Thyroid gland (tissue), 4 donors: ENCODE results near the gene RAD9B. TPM values are rescaled to one million over a fixed set of nuclear protein-coding genes. Genes with fewer than 3 reads are reported as not detected.

ENCODE experiments used
- DNase-seq, 2 donors: peaks; one replicate each; pipeline ENCODE4 v3.0.0-alpha.2; 2019
- H3K27ac ChIP-seq, 3 donors: fragments of 200-600 bp; sonication (generic); 1 replicate in 2 of 3; 2 replicates in 1 of 3; pipeline ENCODE4 v1.5.1; 2016 to 2019; ENCODE audit warnings: mild to moderate bottlenecking in 1 of 3, moderate library complexity in 1 of 3
- H3K27me3 ChIP-seq: fragments of 200-600 bp; sonication (generic); one replicate; pipeline ENCODE4 v1.5.1; 2019
- H3K36me3 ChIP-seq, 2 donors: fragments of 200-600 bp; sonication (generic); one replicate each; pipeline ENCODE4 v1.5.1; 2016 to 2019
- H3K4me1 ChIP-seq, 2 donors: fragments of 200-600 bp; sonication (generic); one replicate each; pipeline ENCODE4 v1.5.1; 2017 to 2019
- H3K4me3 ChIP-seq, 3 donors: fragments of 200-600 bp; sonication (generic); replicated peaks in 1 of 3; 1 replicate in 2 of 3; 2 replicates in 1 of 3; pipeline ENCODE4 v1.5.1; 2016; ENCODE audit warnings: mild to moderate bottlenecking in 1 of 3
- H3K9me3 ChIP-seq: fragments of 200-600 bp; sonication (generic); one replicate; pipeline ENCODE4 v1.5.1; 2017
- POLR2A ChIP-seq, 2 donors: fragments of 450-650 bp; IDR thresholded peaks; one replicate each; pipeline ENCODE4 v1.6.1; 2017; ENCODE audit warnings: antibody characterized with exemption in 2 of 2, mild to moderate bottlenecking in 2 of 2, moderate library complexity in 1 of 2
- WGBS, 2 donors: methylation state at CpG; one replicate each; pipeline ENCODE4 v1.1.5; 2017; 5-methylcytosine and 5-hydroxymethylcytosine counted together
- intact Hi-C: fragments of 100-400 bp; cut with DNase I; formaldehyde crosslinking; loops from one replicate; pipeline ENCODE4 v1.15.1; 2023
- small RNA-seq: library from RNA; depleted of rRNA; stranded (forward); fragments of <200 nt; gene quantifications from one replicate; pipeline ENCODE3, GENCODE V24; 2016
- total RNA-seq, 4 donors: library from RNA; depleted of rRNA; stranded (reverse); fragments of >200 nt; gene quantifications; one replicate each; pipeline ENCODE4 v1.2.3, GENCODE V29; 2016
- TF ChIP-seq, protein P1 (sequence below), 6 experiments: fragments of 200-600 bp in 3 of 6; fragments of 450-650 bp in 3 of 6; sonication (generic) in 3 of 6; IDR thresholded peaks; one replicate each; pipeline ENCODE4 v1.5.1; 2016 to 2019; ENCODE audit warnings: antibody characterized with exemption in 6 of 6, mild to moderate bottlenecking in 2 of 6, inconsistent platforms in 1 of 6, moderate library complexity in 1 of 6

RAD9B gene
- total RNA-seq, 4 donors from 2014 or later, result 0.40 to 0.45 TPM; not detected in 2

DNA sequence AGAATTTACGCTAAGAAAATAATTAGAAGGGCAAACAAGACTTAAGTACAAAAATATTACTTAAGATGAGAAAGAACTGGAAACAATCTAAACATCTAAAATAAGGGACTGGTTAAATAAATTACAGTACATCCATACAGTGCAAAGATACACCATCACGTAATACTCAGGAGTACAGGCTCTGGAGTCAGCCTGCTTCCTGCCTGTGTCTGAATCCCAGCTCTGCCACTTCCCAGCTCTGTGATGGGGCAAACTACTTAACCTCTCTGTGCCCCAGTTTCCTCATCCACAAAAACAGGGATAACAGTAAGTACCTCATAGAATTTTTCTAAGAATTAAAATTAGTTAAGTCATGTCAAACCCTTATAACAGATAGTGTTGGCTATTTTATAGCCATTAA lies 45.0 kb downstream of the RAD9B start:
- no peaks in the 10 kb centered on the region for H3K27me3 ChIP-seq
- no peak overlapping the region for H3K4me3 ChIP-seq
- no peaks in the 10 kb centered on the region for H3K9me3 ChIP-seq
- WGBS, 2 donors, result 93 to 98% methylated on average over 2 of the region's 2 CpGs
- no peak for DNase-seq
- no peak overlapping the region for H3K27ac ChIP-seq
- no peak for TF ChIP-seq POLR2A (IDR thresholded peaks at IDR 0.05)
- TF ChIP-seq, protein P1, sequence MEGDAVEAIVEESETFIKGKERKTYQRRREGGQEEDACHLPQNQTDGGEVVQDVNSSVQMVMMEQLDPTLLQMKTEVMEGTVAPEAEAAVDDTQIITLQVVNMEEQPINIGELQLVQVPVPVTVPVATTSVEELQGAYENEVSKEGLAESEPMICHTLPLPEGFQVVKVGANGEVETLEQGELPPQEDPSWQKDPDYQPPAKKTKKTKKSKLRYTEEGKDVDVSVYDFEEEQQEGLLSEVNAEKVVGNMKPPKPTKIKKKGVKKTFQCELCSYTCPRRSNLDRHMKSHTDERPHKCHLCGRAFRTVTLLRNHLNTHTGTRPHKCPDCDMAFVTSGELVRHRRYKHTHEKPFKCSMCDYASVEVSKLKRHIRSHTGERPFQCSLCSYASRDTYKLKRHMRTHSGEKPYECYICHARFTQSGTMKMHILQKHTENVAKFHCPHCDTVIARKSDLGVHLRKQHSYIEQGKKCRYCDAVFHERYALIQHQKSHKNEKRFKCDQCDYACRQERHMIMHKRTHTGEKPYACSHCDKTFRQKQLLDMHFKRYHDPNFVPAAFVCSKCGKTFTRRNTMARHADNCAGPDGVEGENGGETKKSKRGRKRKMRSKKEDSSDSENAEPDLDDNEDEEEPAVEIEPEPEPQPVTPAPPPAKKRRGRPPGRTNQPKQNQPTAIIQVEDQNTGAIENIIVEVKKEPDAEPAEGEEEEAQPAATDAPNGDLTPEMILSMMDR (IDR thresholded peaks at IDR 0.05), result no peak
- no peaks in the 10 kb centered on the region for H3K36me3 ChIP-seq
- intact Hi-C loops, result loop anchor here (5.0 kb wide), 1 partner anchor 50 kb away; no protein-coding TSS in a partner anchor
- H3K4me1 ChIP-seq, result peaks cover 15 to 31% of the 10 kb centered on the region in 2 donors

DNA sequence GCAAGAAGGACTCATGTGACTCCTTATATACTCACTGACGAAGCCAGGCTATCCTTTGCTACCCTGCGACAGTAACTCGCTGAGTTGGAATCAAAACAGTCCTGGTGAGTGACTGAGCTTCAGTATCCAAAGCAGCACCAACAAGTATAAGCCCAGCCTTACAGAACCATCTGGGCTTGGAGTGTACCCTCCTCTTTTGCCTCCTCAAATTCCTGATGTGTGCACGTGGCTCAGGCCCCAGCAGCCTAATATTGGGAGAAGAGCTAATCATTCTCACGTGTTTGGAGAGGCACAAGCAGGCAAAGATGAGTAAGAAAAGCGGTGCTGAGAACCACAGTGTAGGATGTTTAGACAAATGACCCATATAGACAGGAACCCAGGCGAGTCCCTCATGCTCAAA lies 46.5 kb downstream of the RAD9B start:
- peak; percentile 28 to 36 for DNase-seq
- Histone ChIP-seq H3K27me3 (no peaks in the 10 kb centered on the region), H3K36me3 (no peaks in the 10 kb centered on the region), H3K9me3 (no peaks in the 10 kb centered on the region), H3K4me1 (peaks cover 8 to 19% of the 10 kb centered on the region in 2 donors), H3K27ac (peak overlapping the region in 1 of 3 donors; percentile 8), H3K4me3 (no peak overlapping the region)
- 57 to 67% methylated on average over 7 of the region's 7 CpGs for WGBS, 2 donors
- intact Hi-C loops, result loop anchor here (5.0 kb wide), 1 partner anchor 49 kb away; no protein-coding TSS in a partner anchor
- TF ChIP-seq POLR2A (IDR thresholded peaks at IDR 0.05), result no peak
- TF ChIP-seq, protein P1 (IDR thresholded peaks at IDR 0.05), result no peak

DNA sequence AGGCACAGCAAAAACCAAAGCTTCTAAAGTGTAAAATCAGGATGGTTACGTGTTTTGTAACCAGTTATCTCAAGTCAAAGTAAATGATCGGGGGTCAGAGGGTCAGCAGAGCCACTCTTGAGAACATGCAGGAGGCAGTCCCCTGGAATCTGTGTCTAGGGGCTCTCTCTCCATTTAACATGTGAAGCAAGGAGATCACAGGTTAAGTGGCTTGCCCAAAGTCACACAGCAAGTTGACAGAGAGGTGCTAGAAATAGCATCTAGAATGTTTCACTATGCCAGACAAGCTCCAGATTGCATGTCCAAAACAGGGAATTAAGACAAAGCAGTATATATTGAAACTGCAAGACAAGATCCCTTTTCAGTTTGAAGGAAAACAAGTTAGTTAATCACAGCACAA lies 47.6 kb downstream of the RAD9B start:
- intact Hi-C loops, result loop anchor here (5.0 kb wide), 1 partner anchor 48 kb away; no protein-coding TSS in a partner anchor
- TF ChIP-seq, protein P1 (IDR thresholded peaks at IDR 0.05), result no peak
- TF ChIP-seq POLR2A (IDR thresholded peaks at IDR 0.05), result no peak
- H3K27ac ChIP-seq, result no peak overlapping the region
- 94 to 96% methylated on average over 2 of the region's 2 CpGs for WGBS, 2 donors
- H3K36me3 ChIP-seq, result no peaks in the 10 kb centered on the region
- DNase-seq, result no peak
- no peaks in the 10 kb centered on the region for H3K9me3 ChIP-seq
- peaks cover 0 to 11% of the 10 kb centered on the region in 2 donors for H3K4me1 ChIP-seq
- H3K4me3 ChIP-seq, result no peak overlapping the region
- no peaks in the 10 kb centered on the region for H3K27me3 ChIP-seq

DNA sequence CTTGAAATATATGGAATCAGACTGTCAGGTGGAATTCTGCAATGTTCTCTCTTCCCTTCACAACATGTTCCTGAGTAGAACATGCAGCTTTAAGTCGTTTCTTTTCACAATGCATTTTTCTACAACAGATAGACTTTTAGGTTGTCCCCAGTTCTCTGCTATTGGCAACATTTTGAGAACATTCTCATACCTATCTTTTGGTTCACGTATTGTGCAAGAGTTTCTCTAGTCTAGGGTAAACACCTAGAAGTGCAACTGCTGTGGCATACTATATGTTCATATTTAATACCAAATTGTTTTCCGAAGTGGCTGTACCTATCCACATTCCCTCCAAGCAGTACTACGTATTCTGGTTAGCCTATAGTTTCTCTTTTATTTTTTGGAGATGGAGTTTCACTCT lies 48.9 kb downstream of the RAD9B start:
- no peaks in the 10 kb centered on the region for H3K36me3 ChIP-seq
- no peaks in the 10 kb centered on the region for H3K27me3 ChIP-seq
- H3K9me3 ChIP-seq, result no peaks in the 10 kb centered on the region
- H3K4me3 ChIP-seq, result no peak overlapping the region
- no peak overlapping the region for H3K27ac ChIP-seq
- 95 to 97% methylated on average over 4 of the region's 4 CpGs for WGBS, 2 donors
- TF ChIP-seq, protein P1 (IDR thresholded peaks at IDR 0.05), result no peak
- TF ChIP-seq POLR2A (IDR thresholded peaks at IDR 0.05), result no peak
- intact Hi-C loops, result no loop called here
- DNase-seq, result no peak
- peaks cover 6 to 18% of the 10 kb centered on the region in 2 donors for H3K4me1 ChIP-seq

Small RNA genes lying within 50 kb of the gene (small RNA-seq; reads per million reads assigned to genes)
- gene RF00278, result not detected

Other genes starting within 250 kb of the RAD9B start
- gene ATP2A2, start 221.1 kb upstream of the RAD9B start, total RNA-seq, result 100 to 1,000 TPM; 126 to 220 (median 174) TPM
- gene ANAPC7, start 98.6 kb upstream of the RAD9B start, total RNA-seq, result 10 to 100 TPM; 49.4 to 61.9 (median 50.9) TPM
- gene ARPC3, start 52.0 kb upstream of the RAD9B start, total RNA-seq, result 100 to 1,000 TPM; 169 to 516 (median 218) TPM
- gene GPN3, start 34.1 kb upstream of the RAD9B start, total RNA-seq, result 10 to 100 TPM; 17.1 to 23.6 (median 17.9) TPM
- gene FAM216A, start 33.5 kb upstream of the RAD9B start, total RNA-seq, result 10 to 100 TPM in 1 of 4 donors, 1 to 10 TPM in 3; 2.6 to 10.1 (median 5.5) TPM
- 100 to 1,000 TPM in 3 of 4 donors, 10 to 100 TPM in 1; 94.0 to 188 (median 133) TPM for gene VPS29, start 220 bp upstream of the RAD9B start, total RNA-seq
- gene PPTC7, start 81.0 kb downstream of the RAD9B start, total RNA-seq, result 10 to 100 TPM; 15.8 to 28.9 (median 22.8) TPM
- 100 to 1,000 TPM in 3 of 4 donors, 10 to 100 TPM in 1; 98.8 to 204 (median 125) TPM for gene TCTN1, start 111.8 kb downstream of the RAD9B start, total RNA-seq
- gene HVCN1, start 186.8 kb downstream of the RAD9B start, total RNA-seq, result 1 to 10 TPM; 4.4 to 6.9 (median 4.5) TPM
- 100 to 1,000 TPM in 3 of 4 donors, 10 to 100 TPM in 1; 85.3 to 154 (median 118) TPM for gene PPP1CC, start 240.6 kb downstream of the RAD9B start, total RNA-seq